IMR-90 (cell line): ENCODE results near the gene KRT39. TPM values are rescaled to one million over a fixed set of nuclear protein-coding genes. Genes with fewer than 3 reads are reported as not detected.

ENCODE experiments used
- ATAC-seq: fragments of 200-7000 bp; cut with Tn5 transposase; 2 replicates; pipeline ENCODE4 v1.9.1; 2020; ENCODE audit warnings: low read depth, mild to moderate bottlenecking, moderate library complexity
- BruUV-seq: library from RNA; stranded (reverse); fragments of 400-500 nt; replicated peaks from 2 replicates; lab custom pipeline; 2021; lab: Mats Ljungman, UMichigan
- CTCF ChIA-PET: fragments of 300-600 bp; formaldehyde crosslinking; extraction: SDS; loops from one replicate; lab custom pipeline; 2021; ENCODE audit warnings: antibody characterized with exemption; lab: Yijun Ruan, JAX
- POLR2A ChIA-PET: fragments of 300-600 bp; sonication (Branson Sonifier 250); formaldehyde crosslinking; loops from one replicate; lab custom pipeline; 2022; ENCODE audit warnings: antibody characterized with exemption; ENCODE audit not compliant: unreplicated experiment; lab: Charles Lee
- DNase-seq: peaks from one replicate; pipeline ENCODE4 v3.0.0; 2013
- H2AFZ ChIP-seq: replicated peaks from 2 replicates; pipeline ENCODE3; 2013; ENCODE audit warnings: low read length, mild to moderate bottlenecking; ENCODE audit not compliant: poor library complexity
- H2AK5ac ChIP-seq: 2 replicates; pipeline ENCODE4 v1.6.1; 2013; ENCODE audit warnings: low read depth, low read length, inconsistent platforms
- H2AK9ac ChIP-seq: replicated peaks from 2 replicates; pipeline ENCODE3; 2013; ENCODE audit warnings: mild to moderate bottlenecking, low read depth, low read length, moderate library complexity; ENCODE audit not compliant: poor library complexity
- H2BK120ac ChIP-seq: 2 replicates; pipeline ENCODE4 v1.6.1; 2013; ENCODE audit warnings: low read depth, low read length, inconsistent platforms
- H2BK15ac ChIP-seq: 3 replicates; pipeline ENCODE4 v1.6.1; 2013; ENCODE audit warnings: low read depth, low read length, inconsistent platforms
- H2BK20ac ChIP-seq: 2 replicates; pipeline ENCODE4 v1.6.1; 2013; ENCODE audit warnings: low read depth, mild to moderate bottlenecking, inconsistent platforms, low read length, moderate library complexity
- H2BK5ac ChIP-seq: 2 replicates; pipeline ENCODE4 v1.6.1; 2013; ENCODE audit warnings: mild to moderate bottlenecking, low read depth, low read length, inconsistent platforms; ENCODE audit not compliant: poor library complexity, severe bottlenecking
- H3K14ac ChIP-seq: replicated peaks from 2 replicates; pipeline ENCODE4 v1.6.1; 2013; ENCODE audit warnings: low read depth, low read length, inconsistent platforms
- H3K18ac ChIP-seq: 2 replicates; pipeline ENCODE4 v1.6.1; 2013; ENCODE audit warnings: low read depth, low read length, control low read depth
- H3K23ac ChIP-seq: 2 replicates; pipeline ENCODE4 v1.6.1; 2013; ENCODE audit warnings: low read depth, low read length, inconsistent platforms
- H3K27ac ChIP-seq: 2 replicates; pipeline ENCODE4 v1.5.1; 2013; ENCODE audit warnings: mild to moderate bottlenecking, control low read depth, low read length; ENCODE audit not compliant: insufficient read depth
- H3K27me3 ChIP-seq: 2 replicates; pipeline ENCODE4 v1.6.1; 2013; ENCODE audit warnings: low read length; ENCODE audit not compliant: control insufficient read depth, insufficient read depth
- H3K36me3 ChIP-seq: 2 replicates; pipeline ENCODE4 v1.6.1; 2013; ENCODE audit warnings: low read length, mixed read lengths; ENCODE audit not compliant: control insufficient read depth, insufficient read depth
- H3K4ac ChIP-seq: 2 replicates; pipeline ENCODE4 v1.6.1; 2013; ENCODE audit warnings: low read depth, low read length, inconsistent platforms
- H3K4me1 ChIP-seq: 2 replicates; pipeline ENCODE4 v1.6.1; 2013; ENCODE audit warnings: low read length, mixed read lengths; ENCODE audit not compliant: control insufficient read depth, insufficient read depth
- H3K4me2 ChIP-seq: 2 replicates; pipeline ENCODE4 v1.6.1; 2013; ENCODE audit warnings: low read depth, mild to moderate bottlenecking, control low read depth, low read length, moderate library complexity
- H3K4me3 ChIP-seq: 2 replicates; pipeline ENCODE4 v1.5.1; 2013; ENCODE audit warnings: low read depth, mild to moderate bottlenecking, control low read depth, low read length, moderate library complexity; ENCODE audit not compliant: insufficient read depth
- H3K56ac ChIP-seq: 2 replicates; pipeline ENCODE4 v1.6.1; 2013; ENCODE audit warnings: low read length, inconsistent platforms; ENCODE audit not compliant: insufficient read depth; ENCODE audit errors: extremely low read depth
- H3K79me1 ChIP-seq, 2 experiments: 2 replicates each; pipeline ENCODE4 v1.6.1; 2013; ENCODE audit warnings: low read length in 2 of 2, inconsistent platforms in 1 of 2, low read depth in 1 of 2
- H3K9ac ChIP-seq: 2 replicates; pipeline ENCODE4 v1.6.1; 2013; ENCODE audit warnings: low read depth, low read length, control low read depth
- H3K9me1 ChIP-seq: 2 replicates; pipeline ENCODE4 v1.6.1; 2013; ENCODE audit warnings: low read length, inconsistent platforms; ENCODE audit not compliant: insufficient read depth
- H3K9me3 ChIP-seq: 2 replicates; pipeline ENCODE4 v1.6.1; 2013; ENCODE audit warnings: low read length; ENCODE audit not compliant: control insufficient read depth, insufficient read depth
- H4K20me1 ChIP-seq: 2 replicates; pipeline ENCODE4 v1.6.1; 2013; ENCODE audit warnings: low read length, inconsistent platforms; ENCODE audit not compliant: insufficient read depth
- H4K5ac ChIP-seq: 2 replicates; pipeline ENCODE4 v1.6.1; 2013; ENCODE audit warnings: mild to moderate bottlenecking, low read depth, low read length, control low read depth
- H4K8ac ChIP-seq, 2 experiments: 2 replicates each; pipeline ENCODE4 v1.6.1; 2013; ENCODE audit warnings: low read depth in 2 of 2, low read length in 2 of 2, control low read depth in 1 of 2, inconsistent platforms in 1 of 2
- H4K91ac ChIP-seq: 2 replicates; pipeline ENCODE4 v1.6.1; 2013; ENCODE audit warnings: low read depth, low read length, inconsistent platforms; ENCODE audit not compliant: insufficient read depth
- BHLHE40 ChIP-seq: fragments of 150-350 bp; IDR thresholded peaks from 2 replicates; pipeline ENCODE4 v1.6.1; 2016; ENCODE audit warnings: mild to moderate bottlenecking, low read depth, low read length
- CEBPB ChIP-seq: IDR thresholded peaks from 2 replicates; pipeline ENCODE4 v1.6.1; 2012; ENCODE audit warnings: low read depth, low read length, improper control_type of control experiment
- CHD1 ChIP-seq: IDR thresholded peaks from 2 replicates; pipeline ENCODE4 v1.6.1; 2012; ENCODE audit warnings: low read depth, low read length, improper control_type of control experiment
- CTCF ChIP-seq: conservative IDR thresholded peaks from 2 replicates; pipeline ENCODE4 v1.5.1; 2012; ENCODE audit warnings: mild to moderate bottlenecking, low read depth, low read length, improper control_type of control experiment
- ELK1 ChIP-seq: fragments of 150-350 bp; IDR thresholded peaks from 2 replicates; pipeline ENCODE4 v1.6.1; 2016; ENCODE audit warnings: low read depth, mild to moderate bottlenecking, low read length, moderate library complexity, borderline replicate concordance
- FOS ChIP-seq: fragments of 150-350 bp; IDR thresholded peaks from 2 replicates; pipeline ENCODE4 v1.6.1; 2016; ENCODE audit warnings: low read depth, low read length
- MAFK ChIP-seq: IDR thresholded peaks from 2 replicates; pipeline ENCODE4 v1.6.1; 2012; ENCODE audit warnings: low read depth, low read length, improper control_type of control experiment
- MAZ ChIP-seq: IDR thresholded peaks from 2 replicates; pipeline ENCODE4 v1.6.1; 2012; ENCODE audit warnings: low read depth, mild to moderate bottlenecking, low read length, improper control_type of control experiment, moderate library complexity, borderline replicate concordance
- MXI1 ChIP-seq: IDR thresholded peaks from 2 replicates; pipeline ENCODE4 v1.6.1; 2012; ENCODE audit warnings: low read depth, mild to moderate bottlenecking, low read length, moderate library complexity, borderline replicate concordance
- NFE2L2 ChIP-seq: fragments of 150-350 bp; IDR thresholded peaks from 2 replicates; pipeline ENCODE4 v1.6.1; 2016; ENCODE audit warnings: low read depth, mild to moderate bottlenecking, low read length
- POLR2A ChIP-seq: IDR thresholded peaks from 2 replicates; pipeline ENCODE4 v1.6.1; 2012; ENCODE audit warnings: mild to moderate bottlenecking, low read depth, low read length
- RAD21 ChIP-seq: IDR thresholded peaks from 2 replicates; pipeline ENCODE4 v1.6.1; 2012; ENCODE audit warnings: low read length, improper control_type of control experiment
- SMC3 ChIP-seq: fragments of 150-350 bp; IDR thresholded peaks from 2 replicates; pipeline ENCODE4 v1.6.1; 2016; ENCODE audit warnings: low read depth, mild to moderate bottlenecking, antibody characterized with exemption, low read length, moderate library complexity
- USF2 ChIP-seq: fragments of 150-350 bp; IDR thresholded peaks from 2 replicates; pipeline ENCODE4 v1.6.1; 2017; ENCODE audit warnings: mild to moderate bottlenecking, antibody characterized with exemption, low read length, low read depth
- WGBS, 2 experiments: methylation state at CpG; one replicate each; pipeline versions ENCODE4 v1.1.5 to v1.1.7; 2013; ENCODE audit warnings: missing lambda C conversion rate in 2 of 2; ENCODE audit not compliant: insufficient read length in 1 of 2; ENCODE audit errors: extremely low coverage in 2 of 2; 5-methylcytosine and 5-hydroxymethylcytosine counted together
- dilution Hi-C: fragments of 300-500 bp; cut with HindIII; formaldehyde crosslinking; loops from one replicate; pipeline ENCODE4 v1.14.3; 2018; ENCODE audit warnings: low sequenced_read_pairs; ENCODE audit not compliant: unreplicated experiment
- in situ Hi-C: fragments of 300-500 bp; cut with MboI; formaldehyde crosslinking; loops from 3 replicates; pipeline ENCODE4 v1.14.3; 2019; ENCODE audit warnings: low sequenced_read_pairs, inconsistent platforms, mixed read lengths
- intact Hi-C: fragments of 100-400 bp; cut with micrococcal nuclease; formaldehyde crosslinking; loops from 2 replicates; pipeline ENCODE4 v1.10.0; 2022
- polyA plus RNA-seq, 3 experiments: library from polyadenylated mRNA; depleted of rRNA; stranded (reverse); fragments of >200 nt; gene quantifications; 2 replicates each; pipeline ENCODE4 v1.2.3, GENCODE V29; 2012; ENCODE audit warnings: low replicate concordance in 1 of 3
- total RNA-seq: library from RNA; depleted of rRNA; stranded (reverse); fragments of >200 nt; gene quantifications from 2 replicates; pipeline ENCODE4 v1.2.3, GENCODE V29; 2012

KRT39 gene
- total and polyA plus RNA-seq, 2 of the 4 experiments (the other 2 are of a cell fraction): 0.15 TPM; not detected in 1

GRCh38 chr17:40966848-40967247 is at the start of gene KRT39 (continued):
- TF ChIP-seq CTCF: no peak
- no peak for TF ChIP-seq FOS

GRCh38 chr17:41015454-41015853 is 48.7 kb upstream of the KRT39 start:
- no peaks in the 10 kb centered on the region for H3K9me3 ChIP-seq
- no peaks in the 10 kb centered on the region; the same call in 1 of the 2 replicates for H3K9me1 ChIP-seq
- H2BK15ac ChIP-seq: no peak overlapping the region
- H4K20me1 ChIP-seq: no peaks in the 10 kb centered on the region
- no peaks in the 10 kb centered on the region; the same call in 1 of the 2 replicates for H3K27me3 ChIP-seq
- POLR2A ChIA-PET: interaction anchor here (0.6 kb wide), 1 partner anchor 35 kb away, joined by 4 read pairs; no protein-coding TSS in a partner anchor
- WGBS, 2 experiments: 71% methylated on average over 3 of the region's 7 CpGs; no CpG with 5 or more reads in 1 of the 2 experiments
- dilution Hi-C loops: no loop called here
- no peak overlapping the region for H2AFZ ChIP-seq
- H2AK5ac ChIP-seq: no peak overlapping the region
- no peak overlapping the region for H3K23ac ChIP-seq
- H3K4me2 ChIP-seq: no peak overlapping the region
- H4K8ac ChIP-seq: no peak overlapping the region
- no peaks in the 10 kb centered on the region for H3K79me1 ChIP-seq
- H4K91ac ChIP-seq: no peak overlapping the region
- H3K56ac ChIP-seq: no peak overlapping the region
- ATAC-seq: no peak
- H2BK120ac ChIP-seq: no peak overlapping the region
- no peak overlapping the region for H3K4ac ChIP-seq
- no peaks in the 10 kb centered on the region for H3K36me3 ChIP-seq
- H3K9ac ChIP-seq: no peak overlapping the region
- no peak overlapping the region for H3K4me3 ChIP-seq
- DNase-seq: no peak
- in situ Hi-C loops: no loop called here
- no peak overlapping the region for H3K27ac ChIP-seq
- H2BK20ac ChIP-seq: no peak overlapping the region
- intact Hi-C loops: no loop called here
- no peak overlapping the region for H3K18ac ChIP-seq
- CTCF ChIA-PET: no interaction called here
- no peak overlapping the region for H4K5ac ChIP-seq
- no peak overlapping the region for H2AK9ac ChIP-seq
- H2BK5ac ChIP-seq: no peak overlapping the region
- no peak overlapping the region for H3K14ac ChIP-seq
- peaks cover 1% of the 10 kb centered on the region; the same call in 1 of the 2 replicates for H3K4me1 ChIP-seq
- no TSS peak for BruUV-seq
- TF ChIP-seq POLR2A: no peak
- TF ChIP-seq CEBPB: no peak
- no peak for TF ChIP-seq NFE2L2
- TF ChIP-seq ELK1: no peak
- TF ChIP-seq SMC3: no peak
- no peak for TF ChIP-seq CHD1
- TF ChIP-seq MAFK: no peak
- no peak for TF ChIP-seq MXI1
- TF ChIP-seq USF2: no peak
- TF ChIP-seq RAD21: no peak
- no peak for TF ChIP-seq MAZ
- TF ChIP-seq BHLHE40: no peak
